ENCODE data around the gene SYTL3.

DNA sequence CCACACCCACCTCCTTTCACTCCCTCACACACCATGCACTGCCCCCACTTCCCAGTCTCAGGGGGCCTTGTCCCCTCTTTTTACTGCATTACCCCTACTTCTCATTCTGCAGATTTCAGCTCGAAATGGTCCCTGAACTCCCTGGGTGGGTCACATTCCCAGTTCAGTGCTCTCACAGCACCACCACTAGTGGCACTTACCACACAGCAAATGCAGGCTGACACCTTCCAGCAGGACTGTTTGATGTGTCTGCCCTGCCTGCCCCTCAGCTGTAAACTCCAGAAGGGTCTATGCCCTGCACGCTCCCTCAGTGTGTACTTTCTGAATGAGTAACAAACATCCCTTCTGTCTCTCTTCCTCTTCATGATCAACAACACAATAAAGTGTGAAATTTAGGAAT, 9.3 kb upstream of the SYTL3 start:
- TF ChIP-seq, protein P1, sequence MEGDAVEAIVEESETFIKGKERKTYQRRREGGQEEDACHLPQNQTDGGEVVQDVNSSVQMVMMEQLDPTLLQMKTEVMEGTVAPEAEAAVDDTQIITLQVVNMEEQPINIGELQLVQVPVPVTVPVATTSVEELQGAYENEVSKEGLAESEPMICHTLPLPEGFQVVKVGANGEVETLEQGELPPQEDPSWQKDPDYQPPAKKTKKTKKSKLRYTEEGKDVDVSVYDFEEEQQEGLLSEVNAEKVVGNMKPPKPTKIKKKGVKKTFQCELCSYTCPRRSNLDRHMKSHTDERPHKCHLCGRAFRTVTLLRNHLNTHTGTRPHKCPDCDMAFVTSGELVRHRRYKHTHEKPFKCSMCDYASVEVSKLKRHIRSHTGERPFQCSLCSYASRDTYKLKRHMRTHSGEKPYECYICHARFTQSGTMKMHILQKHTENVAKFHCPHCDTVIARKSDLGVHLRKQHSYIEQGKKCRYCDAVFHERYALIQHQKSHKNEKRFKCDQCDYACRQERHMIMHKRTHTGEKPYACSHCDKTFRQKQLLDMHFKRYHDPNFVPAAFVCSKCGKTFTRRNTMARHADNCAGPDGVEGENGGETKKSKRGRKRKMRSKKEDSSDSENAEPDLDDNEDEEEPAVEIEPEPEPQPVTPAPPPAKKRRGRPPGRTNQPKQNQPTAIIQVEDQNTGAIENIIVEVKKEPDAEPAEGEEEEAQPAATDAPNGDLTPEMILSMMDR (IDR thresholded peaks at IDR 0.05 in 8 of 11, conservative IDR thresholded peaks at IDR 0.05 in 3 of 11) = no peak
- TF ChIP-seq POLR2AphosphoS5 (IDR thresholded peaks at IDR 0.05) = peak in 1 of 3 donors; percentile 24
- no peak for TF ChIP-seq POLR2A (IDR thresholded peaks at IDR 0.05)

Data from spleen (tissue), 7 donors.